A549 treated with dexamethasone at 1 μM for 4 hours (cell line): ENCODE data around the gene PLCG2. TPM values are rescaled to one million over a fixed set of nuclear protein-coding genes. Genes with fewer than 3 reads are reported as not detected.

Source experiments
- total RNA-seq: library from RNA; stranded (reverse); fragments of 200-300 nt; extraction: Qiagen RNA extraction; gene quantifications from 5 replicates; pipeline ENCODE4 v1.2.3, GENCODE V29; 2022

The PLCG2 gene
- total RNA-seq, result 3.0 to 4.6 TPM (median 4.2 TPM) in 5 replicates

DNA sequence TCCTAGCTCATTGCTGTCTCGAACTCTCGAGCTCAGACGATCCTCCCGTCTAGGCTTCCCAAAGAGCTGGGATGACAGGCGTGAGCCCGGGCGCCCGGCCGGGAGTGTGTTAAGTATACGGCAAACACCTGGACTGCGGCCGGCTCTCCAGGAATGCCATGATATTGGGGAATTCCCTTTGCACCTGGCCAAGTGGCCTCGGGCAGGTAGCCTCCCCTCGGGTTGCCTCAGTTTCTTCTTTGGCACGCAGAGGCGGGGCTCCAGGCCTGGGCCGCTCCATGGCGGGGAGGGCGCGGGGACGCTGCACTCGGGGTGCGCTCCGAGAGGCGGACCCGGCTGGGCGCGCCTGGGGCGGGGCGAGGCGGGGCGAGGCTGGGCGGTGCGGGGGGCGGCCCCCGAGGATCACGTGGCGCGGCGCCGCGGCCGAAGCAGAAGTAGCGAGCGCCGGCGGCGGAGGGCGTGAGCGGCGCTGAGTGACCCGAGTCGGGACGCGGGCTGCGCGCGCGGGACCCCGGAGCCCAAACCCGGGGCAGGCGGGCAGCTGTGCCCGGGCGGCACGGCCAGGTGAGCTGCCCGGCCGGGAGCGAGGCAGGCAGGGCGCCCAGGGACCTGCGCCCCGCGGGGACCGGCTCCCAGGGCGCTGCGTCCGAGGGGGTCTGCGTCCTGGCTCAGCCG is at the start of gene PLCG2:
Gene PLCG2, plus strand, starts transcription at position 431 of the 675 bp plus-strand sequence. CDS start 6,699 bp downstream, outside the sequence.

DNA sequence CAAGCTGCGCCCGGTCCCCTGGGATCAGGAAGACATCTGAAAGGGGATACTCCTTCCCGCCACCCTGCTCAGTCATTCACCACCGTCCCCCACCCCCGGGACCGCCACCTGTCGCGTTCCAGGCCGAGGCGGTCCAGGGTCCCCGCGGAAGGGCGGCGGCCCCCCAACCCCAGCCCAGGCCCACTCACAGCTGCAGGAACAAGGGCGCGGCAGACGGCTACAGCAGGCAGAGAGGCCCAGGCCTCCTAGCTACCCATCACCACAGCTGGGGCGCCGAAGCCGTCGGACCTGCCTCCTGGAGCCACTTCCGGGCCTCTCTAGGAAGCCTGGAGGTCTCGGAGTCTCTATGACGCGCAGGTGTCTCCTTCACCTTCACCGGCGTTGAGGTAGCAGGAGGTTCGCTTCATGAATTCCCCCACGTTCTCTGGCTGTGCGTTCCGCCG is 232.1 kb downstream of the PLCG2 start, which contains the start of gene SDR42E1:
Gene SDR42E1, minus strand, starts transcription at position 272 of the 443 bp plus-strand sequence. CDS start 10,612 bp downstream, outside the sequence.

Other genes starting within 250 kb of the PLCG2 start
- gene SDR42E1, start 232.2 kb downstream of the PLCG2 start, total RNA-seq, result 1.0 to 1.6 TPM (median 1.5 TPM) in 5 replicates